Activated CD4-positive, alpha-beta T cell treated with anti-CD3 and anti-CD28 coated beads, Interleukin-2, amount 10 ng/mL, durations not matched to agents 24 days and 14 days (primary cell): Measurements from ENCODE around the gene CYTH1. TPM values are rescaled to one million over a fixed set of nuclear protein-coding genes. Genes with fewer than 3 reads are reported as not detected.
"Not testable (repeated sequence)": the region's sequence is repeated elsewhere in the genome, so short reads cannot be mapped to it uniquely, and the experiment has no call there.

ENCODE experiments used
- DNase-seq: peaks from one replicate; pipeline ENCODE4 v3.0.0; 2022
- H3K27ac Mint-ChIP-seq: one replicate; pipeline ENCODE4 v1.8.0; 2022; ENCODE audit warnings: mild to moderate bottlenecking, mixed read lengths
- H3K27me3 Mint-ChIP-seq: one replicate; pipeline ENCODE4 v1.8.0; 2022; ENCODE audit warnings: mixed read lengths
- H3K36me3 Mint-ChIP-seq: one replicate; pipeline ENCODE4 v1.8.0; 2022; ENCODE audit warnings: low read depth, mild to moderate bottlenecking, mixed read lengths
- H3K4me1 Mint-ChIP-seq: one replicate; pipeline ENCODE4 v1.8.0; 2021; ENCODE audit warnings: mixed read lengths
- H3K4me3 Mint-ChIP-seq: one replicate; pipeline ENCODE4 v1.8.0; 2022; ENCODE audit warnings: mild to moderate bottlenecking, moderate library complexity, mixed read lengths
- H3K9me3 Mint-ChIP-seq: one replicate; pipeline ENCODE4 v1.8.0; 2021; ENCODE audit warnings: mixed read lengths
- intact Hi-C: fragments of 100-400 bp; cut with micrococcal nuclease; formaldehyde crosslinking; loops from one replicate; pipeline ENCODE4 v1.15.1; 2023
- total RNA-seq: library from RNA; stranded (reverse); gene quantifications from 2 replicates; pipeline ENCODE4 v1.2.3, GENCODE V29; 2022

The CYTH1 gene
- total RNA-seq, 1 donor from 2014 or later: 126 TPM

GRCh38 chr17:78753316-78754250, 28.5 kb downstream of the CYTH1 start:
- H3K27me3 Mint-ChIP-seq: no peaks in the 10 kb centered on the region
- H3K4me1 Mint-ChIP-seq: peaks cover 68% of the 10 kb centered on the region
- DNase-seq: peak; percentile 81
- peak overlapping the region; percentile 90 for H3K27ac Mint-ChIP-seq
- intact Hi-C loops: no loop called here
- H3K36me3 Mint-ChIP-seq: peaks cover 27% of the 10 kb centered on the region
- no peaks in the 10 kb centered on the region for H3K9me3 Mint-ChIP-seq
- H3K4me3 Mint-ChIP-seq: peak overlapping the region; percentile 73

GRCh38 chr17:78751447-78752161, 30.5 kb downstream of the CYTH1 start:
- intact Hi-C loops: no loop called here
- peak overlapping the region; percentile 85 for H3K27ac Mint-ChIP-seq
- no peak for DNase-seq
- peak overlapping the region; percentile 53 for H3K4me3 Mint-ChIP-seq
- H3K4me1 Mint-ChIP-seq: peaks cover 71% of the 10 kb centered on the region
- H3K27me3 Mint-ChIP-seq: no peaks in the 10 kb centered on the region
- no peaks in the 10 kb centered on the region for H3K9me3 Mint-ChIP-seq
- H3K36me3 Mint-ChIP-seq: peaks cover 24% of the 10 kb centered on the region

GRCh38 chr17:78751000-78751399, 31.1 kb downstream of the CYTH1 start:
- H3K36me3 Mint-ChIP-seq: peaks cover 24% of the 10 kb centered on the region
- H3K9me3 Mint-ChIP-seq, intact Hi-C loops, H3K27me3 Mint-ChIP-seq, DNase-seq: not testable (repeated sequence)
- peak overlapping the region; percentile 85 for H3K27ac Mint-ChIP-seq
- peaks cover 74% of the 10 kb centered on the region for H3K4me1 Mint-ChIP-seq
- H3K4me3 Mint-ChIP-seq: peak overlapping the region; percentile 53

- Mint-ChIP-seq H3K36me3 (peaks cover 27% of the 10 kb centered on the region), H3K27me3 (no peaks in the 10 kb centered on the region), H3K4me1 (peaks cover 83% of the 10 kb centered on the region), H3K9me3 (no peaks in the 10 kb centered on the region), H3K4me3 (peak overlapping the region; percentile 72), H3K27ac (peak overlapping the region; percentile 91)
- intact Hi-C loops: loop anchor here (1.0 to 5.0 kb wide), 9 partner anchors 10 to 392 kb away; partner anchors contain the start of gene USP36
- DNase-seq: peak; percentile 95
These were observed 33.2 kb downstream of the CYTH1 start for GRCh38 chr17:78748730-78749317.

- Mint-ChIP-seq H3K4me3 (peak overlapping the region; percentile 72), H3K9me3 (no peaks in the 10 kb centered on the region), H3K27ac (peak overlapping the region; percentile 91), H3K4me1 (peaks cover 86% of the 10 kb centered on the region), H3K36me3 (peaks cover 31% of the 10 kb centered on the region), H3K27me3 (no peaks in the 10 kb centered on the region)
- intact Hi-C loops: loop anchor here (1.0 to 5.0 kb wide), 9 partner anchors 11 to 391 kb away; partner anchors contain the start of gene USP36
- DNase-seq: peak; percentile 90
These were observed 33.9 kb downstream of the CYTH1 start for GRCh38 chr17:78748048-78748729.

GRCh38 chr17:78747488-78747887, 34.6 kb downstream of the CYTH1 start:
- intact Hi-C loops: loop anchor here (5.0 kb wide), 1 partner anchor 390 kb away; no protein-coding TSS in a partner anchor
- Mint-ChIP-seq H3K27me3 (no peaks in the 10 kb centered on the region), H3K9me3 (no peaks in the 10 kb centered on the region), H3K36me3 (peaks cover 30% of the 10 kb centered on the region), H3K4me3 (peak overlapping the region; percentile 64), H3K27ac (peak overlapping the region; percentile 91), H3K4me1 (peaks cover 86% of the 10 kb centered on the region)
- DNase-seq: no peak

GRCh38 chr17:78746949-78747269, 35.2 kb downstream of the CYTH1 start:
- intact Hi-C loops: loop anchor here (5.0 kb wide), 1 partner anchor 390 kb away; no protein-coding TSS in a partner anchor
- H3K27me3 Mint-ChIP-seq: no peaks in the 10 kb centered on the region
- peaks cover 86% of the 10 kb centered on the region for H3K4me1 Mint-ChIP-seq
- peak overlapping the region; percentile 64 for H3K4me3 Mint-ChIP-seq
- DNase-seq: no peak
- H3K36me3 Mint-ChIP-seq: peaks cover 28% of the 10 kb centered on the region
- no peaks in the 10 kb centered on the region for H3K9me3 Mint-ChIP-seq
- peak overlapping the region; percentile 91 for H3K27ac Mint-ChIP-seq

GRCh38 chr17:78746263-78746948, 35.7 kb downstream of the CYTH1 start:
- Mint-ChIP-seq H3K9me3 (no peaks in the 10 kb centered on the region), H3K4me3 (peak overlapping the region; percentile 57), H3K36me3 (peaks cover 30% of the 10 kb centered on the region), H3K4me1 (peaks cover 86% of the 10 kb centered on the region), H3K27ac (peak overlapping the region; percentile 75), H3K27me3 (no peaks in the 10 kb centered on the region)
- no peak for DNase-seq
- intact Hi-C loops: loop anchor here (5.0 kb wide), 1 partner anchor 389 kb away; no protein-coding TSS in a partner anchor

- H3K36me3 Mint-ChIP-seq: peaks cover 26% of the 10 kb centered on the region
- peak overlapping the region; percentile 75 for H3K27ac Mint-ChIP-seq
- H3K9me3 Mint-ChIP-seq: no peaks in the 10 kb centered on the region
- DNase-seq: peak; percentile 85
- peak overlapping the region; percentile 57 for H3K4me3 Mint-ChIP-seq
- H3K27me3 Mint-ChIP-seq: no peaks in the 10 kb centered on the region
- intact Hi-C loops: loop anchor here (1.0 to 5.0 kb wide), 2 partner anchors 9 to 388 kb away; no protein-coding TSS in a partner anchor
- peaks cover 80% of the 10 kb centered on the region for H3K4me1 Mint-ChIP-seq
These were observed 36.5 kb downstream of the CYTH1 start for GRCh38 chr17:78745407-78746088.

- no peak for DNase-seq
- Mint-ChIP-seq H3K27me3 (no peaks in the 10 kb centered on the region), H3K9me3 (no peaks in the 10 kb centered on the region), H3K4me1 (peaks cover 85% of the 10 kb centered on the region), H3K27ac (no peak overlapping the region), H3K4me3 (no peak overlapping the region), H3K36me3 (peaks cover 32% of the 10 kb centered on the region)
- intact Hi-C loops: no loop called here
These were observed 39.2 kb downstream of the CYTH1 start for GRCh38 chr17:78742901-78743300.

GRCh38 chr17:78741644-78742284, 40.3 kb downstream of the CYTH1 start:
- no peak for DNase-seq
- intact Hi-C loops: no loop called here
- peak overlapping the region; percentile 61 for H3K4me3 Mint-ChIP-seq
- no peaks in the 10 kb centered on the region for H3K9me3 Mint-ChIP-seq
- peaks cover 88% of the 10 kb centered on the region for H3K4me1 Mint-ChIP-seq
- H3K27me3 Mint-ChIP-seq: no peaks in the 10 kb centered on the region
- H3K36me3 Mint-ChIP-seq: peaks cover 29% of the 10 kb centered on the region
- H3K27ac Mint-ChIP-seq: peak overlapping the region; percentile 62
